KMS-11 (cell line): Measurements from ENCODE around the gene SSC5D.

Experiments
- H2AFZ ChIP-seq: fragments of 200-600 bp; sonication (generic); 2 replicates; pipeline ENCODE4 v1.6.1; 2016; ENCODE audit warnings: antibody characterized with exemption, mixed run types, low read depth
- H3K27ac ChIP-seq: fragments of 200-600 bp; sonication (generic); 2 replicates; pipeline ENCODE4 v1.6.1; 2016; ENCODE audit warnings: mild to moderate bottlenecking, mixed run types
- H3K27me3 ChIP-seq: fragments of 200-600 bp; sonication (generic); 2 replicates; pipeline ENCODE4 v1.6.1; 2017; ENCODE audit warnings: mild to moderate bottlenecking, low read depth, mixed run types, moderate library complexity; ENCODE audit not compliant: insufficient read depth
- H3K36me3 ChIP-seq: fragments of 200-600 bp; sonication (generic); 2 replicates; pipeline ENCODE4 v1.6.1; 2017; ENCODE audit warnings: mild to moderate bottlenecking, mixed run types; ENCODE audit not compliant: insufficient read depth
- H3K4me1 ChIP-seq: fragments of 200-600 bp; sonication (generic); 2 replicates; pipeline ENCODE4 v1.6.1; 2016; ENCODE audit warnings: mild to moderate bottlenecking, low read depth, mixed run types; ENCODE audit not compliant: poor library complexity, severe bottlenecking
- H3K4me2 ChIP-seq: fragments of 200-600 bp; sonication (generic); 2 replicates; pipeline ENCODE4 v1.7.0; 2016; ENCODE audit warnings: mild to moderate bottlenecking, mixed run types
- H3K4me3 ChIP-seq: fragments of 200-600 bp; sonication (generic); IDR thresholded peaks from 2 replicates; pipeline ENCODE4 v1.6.1; 2017; ENCODE audit warnings: low read depth, low read length, mixed read lengths; ENCODE audit not compliant: insufficient read depth
- H3K79me2 ChIP-seq: fragments of 200-600 bp; sonication (generic); 2 replicates; pipeline ENCODE4 v1.6.1; 2016; ENCODE audit warnings: low read depth, mixed run types; ENCODE audit not compliant: insufficient read depth
- H3K9ac ChIP-seq: fragments of 200-600 bp; sonication (generic); 2 replicates; pipeline ENCODE4 v1.6.1; 2016; ENCODE audit warnings: mild to moderate bottlenecking, mixed run types
- H4K20me1 ChIP-seq: fragments of 200-600 bp; sonication (generic); 2 replicates; pipeline ENCODE4 v1.6.1; 2016; ENCODE audit warnings: mild to moderate bottlenecking, mixed run types; ENCODE audit not compliant: insufficient read depth
- CTCF ChIP-seq: fragments of 200-600 bp; sonication (generic); conservative IDR thresholded peaks from 2 replicates; pipeline ENCODE4 v1.6.1; 2017; ENCODE audit warnings: low read depth, mild to moderate bottlenecking, antibody characterized with exemption, low read length, moderate library complexity, mixed read lengths

The SSC5D gene

GRCh38 chr19:55441692-55442321, 46.4 kb upstream of the SSC5D start:
- peaks cover 2% of the 10 kb centered on the region for H3K4me1 ChIP-seq
- H3K27ac ChIP-seq: no peak overlapping the region
- H3K4me2 ChIP-seq: no peak overlapping the region
- no peaks in the 10 kb centered on the region for H4K20me1 ChIP-seq
- no peaks in the 10 kb centered on the region for H3K79me2 ChIP-seq
- H3K27me3 ChIP-seq: peaks cover 82% of the 10 kb centered on the region
- no peak overlapping the region for H3K9ac ChIP-seq
- no peak for TF ChIP-seq CTCF
- no peaks in the 10 kb centered on the region for H3K36me3 ChIP-seq
- no peak overlapping the region for H2AFZ ChIP-seq
- H3K4me3 ChIP-seq: no peak overlapping the region

GRCh38 chr19:55442372-55442961, 45.8 kb upstream of the SSC5D start:
- H3K79me2 ChIP-seq: no peaks in the 10 kb centered on the region
- H4K20me1 ChIP-seq: no peaks in the 10 kb centered on the region
- no peak overlapping the region for H2AFZ ChIP-seq
- no peaks in the 10 kb centered on the region for H3K36me3 ChIP-seq
- no peak overlapping the region for H3K9ac ChIP-seq
- no peak overlapping the region for H3K4me2 ChIP-seq
- peaks cover 80% of the 10 kb centered on the region for H3K27me3 ChIP-seq
- no peak for TF ChIP-seq CTCF
- H3K4me1 ChIP-seq: peaks cover 1% of the 10 kb centered on the region
- no peak overlapping the region for H3K4me3 ChIP-seq
- no peak overlapping the region for H3K27ac ChIP-seq

- no peak within 1 kb of the TSS for H3K4me3 ChIP-seq
Measured at GRCh38 chr19:55443045-55443823, 45.0 kb upstream of the SSC5D start, which contains the start of gene SHISA7. Gene SHISA7, minus strand, starts transcription at chr19:55443300. Its CDS starts 437 bp downstream, at chr19:55442863.

More at GRCh38 chr19:55443045-55443823, 45.0 kb upstream of the SSC5D start, which contains the start of gene SHISA7:
- H3K27ac ChIP-seq: no peak within 1 kb of the TSS
- H3K4me2 ChIP-seq: no peak within 1 kb of the TSS
- H3K36me3 ChIP-seq: no peaks in the 10 kb centered on the region
- no peak within 1 kb of the TSS for H3K9ac ChIP-seq
- H3K79me2 ChIP-seq: no peaks in the 10 kb centered on the region
- no peak within 1 kb of the TSS for H2AFZ ChIP-seq
- peaks cover 73% of the 10 kb centered on the region for H3K27me3 ChIP-seq
- no peak for TF ChIP-seq CTCF
- H3K4me1 ChIP-seq: no peaks in the 10 kb centered on the region
- no peaks in the 10 kb centered on the region for H4K20me1 ChIP-seq
